SK-N-SH (cell line): ENCODE results near the gene DOK7.

ENCODE experiments used
- FOXJ3 ChIP-seq: sonication (generic); formaldehyde crosslinking; IDR thresholded peaks from 2 replicates; pipeline ENCODE4 v1.5.1; 2020; ENCODE audit warnings: mild to moderate bottlenecking, missing genetic modification reagents
- FOXM1 ChIP-seq: IDR thresholded peaks from 2 replicates; pipeline ENCODE4 v1.4.0; 2012; ENCODE audit warnings: low read depth, mild to moderate bottlenecking
- NFIC ChIP-seq: IDR thresholded peaks from 2 replicates; pipeline ENCODE4 v1.4.0; 2012; ENCODE audit warnings: borderline replicate concordance
- RAD21 ChIP-seq: IDR thresholded peaks from 2 replicates; pipeline ENCODE4 v1.6.1; 2012; ENCODE audit warnings: mild to moderate bottlenecking, low read length
- RFX5 ChIP-seq: IDR thresholded peaks from 2 replicates; pipeline ENCODE4 v1.6.1; 2012; ENCODE audit warnings: mild to moderate bottlenecking, improper control_type of control experiment, low read length
- TF ChIP-seq, protein P1 (sequence below): fragments of 200-600 bp; sonication (generic); IDR thresholded peaks from 2 replicates; pipeline ENCODE4 v1.6.1; 2017; ENCODE audit warnings: antibody characterized with exemption, mild to moderate bottlenecking, moderate library complexity
- TF ChIP-seq, protein P2 (sequence below): fragments of 150-350 bp; IDR thresholded peaks from 2 replicates; pipeline ENCODE4 v1.6.1; 2017; ENCODE audit warnings: antibody characterized with exemption, low read length, low read depth, borderline replicate concordance

DNA sequence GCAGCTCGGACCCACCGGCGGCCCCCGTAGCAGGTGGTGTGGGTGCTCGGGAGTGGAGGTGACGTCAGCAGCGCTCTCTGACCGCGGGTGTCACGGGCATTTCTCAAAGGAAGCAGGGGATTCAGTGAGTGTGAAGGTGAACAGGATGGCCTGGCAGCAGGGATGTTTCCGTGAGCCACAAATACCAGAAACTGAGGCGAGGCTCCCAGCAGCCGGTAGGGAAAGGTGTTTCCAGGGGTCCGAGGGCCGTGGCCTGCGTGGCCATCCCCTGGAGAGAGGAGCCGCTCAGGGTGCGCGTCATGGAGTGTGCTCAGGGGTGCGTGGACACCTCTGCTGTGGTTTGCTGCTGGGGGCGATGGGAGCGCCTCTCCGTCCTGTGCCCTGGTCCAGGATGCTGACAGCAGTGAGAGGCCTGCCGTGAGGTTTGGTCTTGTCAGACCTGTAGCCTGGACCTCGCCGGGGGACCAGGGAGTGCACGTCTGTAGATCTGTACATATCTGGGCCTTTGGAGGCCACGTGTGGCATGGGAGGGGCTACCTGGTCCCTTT lies 31.6 kb upstream of the DOK7 start:
- TF ChIP-seq RAD21 (no peak), FOXJ3 (CRISPR knock-in tag) (no peak), FOXM1 (no peak), NFIC (no peak), RFX5 (no peak)
- TF ChIP-seq, protein P1, sequence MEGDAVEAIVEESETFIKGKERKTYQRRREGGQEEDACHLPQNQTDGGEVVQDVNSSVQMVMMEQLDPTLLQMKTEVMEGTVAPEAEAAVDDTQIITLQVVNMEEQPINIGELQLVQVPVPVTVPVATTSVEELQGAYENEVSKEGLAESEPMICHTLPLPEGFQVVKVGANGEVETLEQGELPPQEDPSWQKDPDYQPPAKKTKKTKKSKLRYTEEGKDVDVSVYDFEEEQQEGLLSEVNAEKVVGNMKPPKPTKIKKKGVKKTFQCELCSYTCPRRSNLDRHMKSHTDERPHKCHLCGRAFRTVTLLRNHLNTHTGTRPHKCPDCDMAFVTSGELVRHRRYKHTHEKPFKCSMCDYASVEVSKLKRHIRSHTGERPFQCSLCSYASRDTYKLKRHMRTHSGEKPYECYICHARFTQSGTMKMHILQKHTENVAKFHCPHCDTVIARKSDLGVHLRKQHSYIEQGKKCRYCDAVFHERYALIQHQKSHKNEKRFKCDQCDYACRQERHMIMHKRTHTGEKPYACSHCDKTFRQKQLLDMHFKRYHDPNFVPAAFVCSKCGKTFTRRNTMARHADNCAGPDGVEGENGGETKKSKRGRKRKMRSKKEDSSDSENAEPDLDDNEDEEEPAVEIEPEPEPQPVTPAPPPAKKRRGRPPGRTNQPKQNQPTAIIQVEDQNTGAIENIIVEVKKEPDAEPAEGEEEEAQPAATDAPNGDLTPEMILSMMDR, result no peak
- TF ChIP-seq, protein P2, sequence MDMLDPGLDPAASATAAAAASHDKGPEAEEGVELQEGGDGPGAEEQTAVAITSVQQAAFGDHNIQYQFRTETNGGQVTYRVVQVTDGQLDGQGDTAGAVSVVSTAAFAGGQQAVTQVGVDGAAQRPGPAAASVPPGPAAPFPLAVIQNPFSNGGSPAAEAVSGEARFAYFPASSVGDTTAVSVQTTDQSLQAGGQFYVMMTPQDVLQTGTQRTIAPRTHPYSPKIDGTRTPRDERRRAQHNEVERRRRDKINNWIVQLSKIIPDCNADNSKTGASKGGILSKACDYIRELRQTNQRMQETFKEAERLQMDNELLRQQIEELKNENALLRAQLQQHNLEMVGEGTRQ, result no peak
